Measurements from ENCODE around the gene CCSAP. TPM values are rescaled to one million over a fixed set of nuclear protein-coding genes. Genes with fewer than 3 reads are reported as not detected.

Gene CCSAP
- total RNA-seq, 1 experiment from 2014 or later, result 8.6 TPM

DNA sequence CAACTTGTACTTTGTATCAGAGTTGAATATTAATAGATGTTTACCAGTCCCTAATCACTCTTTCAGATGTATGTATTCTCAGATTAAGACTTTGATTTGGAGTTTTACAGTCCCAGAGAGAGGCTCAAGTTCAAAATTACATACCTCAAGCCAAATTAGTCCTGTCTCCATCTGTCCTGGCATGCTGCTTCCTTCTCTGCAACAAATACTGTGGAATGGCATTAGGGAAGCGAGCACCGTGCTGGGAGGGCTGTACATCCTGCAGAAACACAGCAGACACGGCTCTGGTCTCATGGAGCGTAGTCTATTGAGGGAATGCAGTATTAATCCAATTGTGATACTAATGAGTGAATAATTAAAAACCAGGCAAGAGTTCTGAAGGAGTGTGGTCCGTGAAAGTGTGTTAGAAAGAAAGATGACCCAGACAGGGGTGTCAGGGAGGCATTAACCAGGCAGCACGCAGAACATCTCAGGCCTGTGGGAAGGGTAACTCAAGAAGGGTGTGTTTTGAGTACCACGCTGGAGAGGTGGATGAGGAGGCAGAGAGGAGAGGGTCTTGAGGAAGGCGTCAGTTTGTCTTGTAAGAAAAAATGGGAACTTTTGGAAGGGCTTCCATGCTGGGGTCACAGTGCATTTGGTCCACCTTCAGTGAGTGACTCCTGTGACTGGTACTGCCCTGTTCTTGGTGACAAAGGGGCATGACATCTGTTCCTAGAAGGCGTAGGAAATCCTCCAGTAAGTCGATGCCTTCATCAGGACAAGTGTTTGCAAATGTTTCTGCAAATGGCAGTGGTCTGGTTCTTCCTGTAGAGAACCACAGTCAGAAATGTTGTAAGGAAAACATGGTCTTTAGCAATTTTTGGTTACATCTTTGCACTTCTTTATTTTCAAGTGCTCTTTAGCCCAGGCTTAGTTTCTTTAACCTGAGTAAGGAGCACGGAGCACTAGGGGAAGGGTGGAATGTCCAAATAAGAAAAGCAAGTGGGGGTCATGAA lies 70.4 kb downstream of the CCSAP start:
- ChIA-PET CTCF (interaction anchor here (1.1 to 1.7 kb wide), 2 partner anchors 14 to 286 kb away, joined by 3 to 5 read pairs; partner anchors contain the start of gene ABCB10), POLR2A (no interaction called here)
- no peaks in the 10 kb centered on the region for H3K9me3 Mint-ChIP-seq
- no peak for TF ChIP-seq OVOL2 (CRISPR knock-in tag; IDR thresholded peaks at IDR 0.05; ENCODE audit: borderline replicate concordance)
- TF ChIP-seq, protein P1, sequence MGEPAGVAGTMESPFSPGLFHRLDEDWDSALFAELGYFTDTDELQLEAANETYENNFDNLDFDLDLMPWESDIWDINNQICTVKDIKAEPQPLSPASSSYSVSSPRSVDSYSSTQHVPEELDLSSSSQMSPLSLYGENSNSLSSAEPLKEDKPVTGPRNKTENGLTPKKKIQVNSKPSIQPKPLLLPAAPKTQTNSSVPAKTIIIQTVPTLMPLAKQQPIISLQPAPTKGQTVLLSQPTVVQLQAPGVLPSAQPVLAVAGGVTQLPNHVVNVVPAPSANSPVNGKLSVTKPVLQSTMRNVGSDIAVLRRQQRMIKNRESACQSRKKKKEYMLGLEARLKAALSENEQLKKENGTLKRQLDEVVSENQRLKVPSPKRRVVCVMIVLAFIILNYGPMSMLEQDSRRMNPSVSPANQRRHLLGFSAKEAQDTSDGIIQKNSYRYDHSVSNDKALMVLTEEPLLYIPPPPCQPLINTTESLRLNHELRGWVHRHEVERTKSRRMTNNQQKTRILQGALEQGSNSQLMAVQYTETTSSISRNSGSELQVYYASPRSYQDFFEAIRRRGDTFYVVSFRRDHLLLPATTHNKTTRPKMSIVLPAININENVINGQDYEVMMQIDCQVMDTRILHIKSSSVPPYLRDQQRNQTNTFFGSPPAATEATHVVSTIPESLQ (CRISPR knock-in tag; IDR thresholded peaks at IDR 0.05), result no peak
- TF ChIP-seq JAZF1 (CRISPR knock-in tag; IDR thresholded peaks at IDR 0.05), result no peak
- TF ChIP-seq, protein P2, sequence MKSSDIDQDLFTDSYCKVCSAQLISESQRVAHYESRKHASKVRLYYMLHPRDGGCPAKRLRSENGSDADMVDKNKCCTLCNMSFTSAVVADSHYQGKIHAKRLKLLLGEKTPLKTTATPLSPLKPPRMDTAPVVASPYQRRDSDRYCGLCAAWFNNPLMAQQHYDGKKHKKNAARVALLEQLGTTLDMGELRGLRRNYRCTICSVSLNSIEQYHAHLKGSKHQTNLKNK (CRISPR knock-in tag; IDR thresholded peaks at IDR 0.05), result no peak
- TF ChIP-seq RORB (CRISPR knock-in tag; IDR thresholded peaks at IDR 0.05), result no peak
- TF ChIP-seq ZNF423 (CRISPR knock-in tag; IDR thresholded peaks at IDR 0.05), result no peak
- no peak for TF ChIP-seq ZNF219 (CRISPR knock-in tag; IDR thresholded peaks at IDR 0.05; ENCODE audit: borderline replicate concordance)
- TF ChIP-seq ZNF671 (CRISPR knock-in tag; IDR thresholded peaks at IDR 0.05), result no peak
- no peak for TF ChIP-seq ZNF121 (CRISPR knock-in tag; IDR thresholded peaks at IDR 0.05)
- no peak for TF ChIP-seq MXD4 (CRISPR knock-in tag; IDR thresholded peaks at IDR 0.05; ENCODE audit: borderline replicate concordance)
- no peak for TF ChIP-seq HMGA2 (CRISPR knock-in tag; IDR thresholded peaks at IDR 0.05)
- no peak for TF ChIP-seq SP1 (CRISPR knock-in tag; conservative IDR thresholded peaks at IDR 0.05)
- no peak for TF ChIP-seq FOXJ3 (CRISPR knock-in tag; IDR thresholded peaks at IDR 0.05; ENCODE audit: borderline replicate concordance)
- TF ChIP-seq NR2C2 (CRISPR knock-in tag; IDR thresholded peaks at IDR 0.05), result no peak
- TF ChIP-seq ZNF317 (CRISPR knock-in tag; IDR thresholded peaks at IDR 0.05; ENCODE audit: borderline replicate concordance, low read depth), result no peak
- TF ChIP-seq ELF4 (CRISPR knock-in tag; IDR thresholded peaks at IDR 0.05; ENCODE audit: low read depth), result no peak
- 0 out of 2 replicates have a peak, but pooled peaks cover 3% of the 10 kb centered on the region for H3K36me3 Mint-ChIP-seq
- peak overlapping the region; percentile 97 for H3K4me3 Mint-ChIP-seq
- no peak for ATAC-seq
- DNase-seq (ENCODE audit: low spot score), result no peak
- peak overlapping the region; percentile 16; the same call in 1 of the 2 replicates for H3K27ac Mint-ChIP-seq
- peaks cover 35% of the 10 kb centered on the region for H3K4me1 Mint-ChIP-seq
- H3K27me3 Mint-ChIP-seq (ENCODE audit: low read depth), result peaks cover 14% of the 10 kb centered on the region

DNA sequence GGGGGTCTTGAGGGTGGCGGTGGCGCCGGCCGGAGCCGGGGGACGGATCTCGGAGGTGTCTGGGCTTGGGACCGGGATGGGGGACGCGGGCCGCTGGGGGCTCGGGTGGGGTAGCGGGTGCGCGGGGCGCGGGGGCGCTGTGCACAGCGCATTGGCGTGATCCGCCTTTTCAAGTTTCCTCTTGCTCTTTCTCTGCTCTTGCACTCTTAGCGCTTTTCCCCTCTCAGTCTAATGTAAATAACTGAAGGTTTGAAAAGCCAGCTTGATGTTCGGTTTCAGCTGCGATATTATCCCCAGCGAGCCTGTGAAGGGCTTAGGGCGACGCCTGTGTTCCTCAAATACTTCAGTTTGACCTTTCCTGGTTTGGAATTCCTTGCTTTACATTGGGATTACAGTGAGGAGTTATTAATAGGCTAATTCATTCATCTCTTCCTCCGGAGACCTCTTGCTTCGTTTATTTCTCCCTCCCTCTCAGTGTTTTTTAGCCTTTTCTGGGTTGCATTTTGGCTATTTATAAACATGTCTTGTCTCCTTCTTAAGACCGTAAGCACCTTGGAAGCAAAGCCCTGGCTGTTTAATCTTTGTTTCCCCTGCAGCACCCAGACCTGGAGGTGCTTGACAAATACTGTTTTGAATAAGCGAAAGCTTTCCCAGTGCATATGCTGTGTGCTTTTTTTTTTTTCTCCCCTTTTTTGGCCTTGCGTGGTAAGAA lies 71.2 kb downstream of the CCSAP start:
- ATAC-seq (peak; percentile 43), DNase-seq (ENCODE audit: low spot score) (no peak)
- ChIA-PET POLR2A (no interaction called here), CTCF (interaction anchor here (0.6 to 1.7 kb wide), 6 partner anchors 13 to 584 kb away, joined by 3 to 5 read pairs (median 4); partner anchors contain the start of gene ABCB10)
- Mint-ChIP-seq H3K27me3 (ENCODE audit: low read depth) (peaks cover 14% of the 10 kb centered on the region), H3K4me1 (peaks cover 35% of the 10 kb centered on the region), H3K4me3 (peak overlapping the region; percentile 97), H3K27ac (peak overlapping the region; percentile 86), H3K9me3 (peaks cover 4% of the 10 kb centered on the region), H3K36me3 (peaks cover 6% of the 10 kb centered on the region)
- TF ChIP-seq TEAD4 (CRISPR knock-in tag; IDR thresholded peaks at IDR 0.05) (no peak), RORB (CRISPR knock-in tag; IDR thresholded peaks at IDR 0.05) (no peak), MYBL2 (CRISPR knock-in tag; IDR thresholded peaks at IDR 0.05) (no peak), FOXJ3 (CRISPR knock-in tag; IDR thresholded peaks at IDR 0.05; ENCODE audit: borderline replicate concordance) (no peak), CBFB (CRISPR knock-in tag; IDR thresholded peaks at IDR 0.05; ENCODE audit: low read depth) (no peak), ZNF232 (CRISPR knock-in tag; IDR thresholded peaks at IDR 0.05) (no peak), ZNF121 (CRISPR knock-in tag; IDR thresholded peaks at IDR 0.05) (no peak), SMAD3 (CRISPR knock-in tag; IDR thresholded peaks at IDR 0.05; ENCODE audit: borderline replicate concordance) (no peak)
- TF ChIP-seq, protein P3, sequence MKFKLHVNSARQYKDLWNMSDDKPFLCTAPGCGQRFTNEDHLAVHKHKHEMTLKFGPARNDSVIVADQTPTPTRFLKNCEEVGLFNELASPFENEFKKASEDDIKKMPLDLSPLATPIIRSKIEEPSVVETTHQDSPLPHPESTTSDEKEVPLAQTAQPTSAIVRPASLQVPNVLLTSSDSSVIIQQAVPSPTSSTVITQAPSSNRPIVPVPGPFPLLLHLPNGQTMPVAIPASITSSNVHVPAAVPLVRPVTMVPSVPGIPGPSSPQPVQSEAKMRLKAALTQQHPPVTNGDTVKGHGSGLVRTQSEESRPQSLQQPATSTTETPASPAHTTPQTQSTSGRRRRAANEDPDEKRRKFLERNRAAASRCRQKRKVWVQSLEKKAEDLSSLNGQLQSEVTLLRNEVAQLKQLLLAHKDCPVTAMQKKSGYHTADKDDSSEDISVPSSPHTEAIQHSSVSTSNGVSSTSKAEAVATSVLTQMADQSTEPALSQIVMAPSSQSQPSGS (CRISPR knock-in tag; IDR thresholded peaks at IDR 0.05; ENCODE audit: borderline replicate concordance, low read depth), result no peak
- TF ChIP-seq, protein P4, sequence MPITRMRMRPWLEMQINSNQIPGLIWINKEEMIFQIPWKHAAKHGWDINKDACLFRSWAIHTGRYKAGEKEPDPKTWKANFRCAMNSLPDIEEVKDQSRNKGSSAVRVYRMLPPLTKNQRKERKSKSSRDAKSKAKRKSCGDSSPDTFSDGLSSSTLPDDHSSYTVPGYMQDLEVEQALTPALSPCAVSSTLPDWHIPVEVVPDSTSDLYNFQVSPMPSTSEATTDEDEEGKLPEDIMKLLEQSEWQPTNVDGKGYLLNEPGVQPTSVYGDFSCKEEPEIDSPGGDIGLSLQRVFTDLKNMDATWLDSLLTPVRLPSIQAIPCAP (CRISPR knock-in tag; IDR thresholded peaks at IDR 0.05), result no peak
- TF ChIP-seq, protein P5, sequence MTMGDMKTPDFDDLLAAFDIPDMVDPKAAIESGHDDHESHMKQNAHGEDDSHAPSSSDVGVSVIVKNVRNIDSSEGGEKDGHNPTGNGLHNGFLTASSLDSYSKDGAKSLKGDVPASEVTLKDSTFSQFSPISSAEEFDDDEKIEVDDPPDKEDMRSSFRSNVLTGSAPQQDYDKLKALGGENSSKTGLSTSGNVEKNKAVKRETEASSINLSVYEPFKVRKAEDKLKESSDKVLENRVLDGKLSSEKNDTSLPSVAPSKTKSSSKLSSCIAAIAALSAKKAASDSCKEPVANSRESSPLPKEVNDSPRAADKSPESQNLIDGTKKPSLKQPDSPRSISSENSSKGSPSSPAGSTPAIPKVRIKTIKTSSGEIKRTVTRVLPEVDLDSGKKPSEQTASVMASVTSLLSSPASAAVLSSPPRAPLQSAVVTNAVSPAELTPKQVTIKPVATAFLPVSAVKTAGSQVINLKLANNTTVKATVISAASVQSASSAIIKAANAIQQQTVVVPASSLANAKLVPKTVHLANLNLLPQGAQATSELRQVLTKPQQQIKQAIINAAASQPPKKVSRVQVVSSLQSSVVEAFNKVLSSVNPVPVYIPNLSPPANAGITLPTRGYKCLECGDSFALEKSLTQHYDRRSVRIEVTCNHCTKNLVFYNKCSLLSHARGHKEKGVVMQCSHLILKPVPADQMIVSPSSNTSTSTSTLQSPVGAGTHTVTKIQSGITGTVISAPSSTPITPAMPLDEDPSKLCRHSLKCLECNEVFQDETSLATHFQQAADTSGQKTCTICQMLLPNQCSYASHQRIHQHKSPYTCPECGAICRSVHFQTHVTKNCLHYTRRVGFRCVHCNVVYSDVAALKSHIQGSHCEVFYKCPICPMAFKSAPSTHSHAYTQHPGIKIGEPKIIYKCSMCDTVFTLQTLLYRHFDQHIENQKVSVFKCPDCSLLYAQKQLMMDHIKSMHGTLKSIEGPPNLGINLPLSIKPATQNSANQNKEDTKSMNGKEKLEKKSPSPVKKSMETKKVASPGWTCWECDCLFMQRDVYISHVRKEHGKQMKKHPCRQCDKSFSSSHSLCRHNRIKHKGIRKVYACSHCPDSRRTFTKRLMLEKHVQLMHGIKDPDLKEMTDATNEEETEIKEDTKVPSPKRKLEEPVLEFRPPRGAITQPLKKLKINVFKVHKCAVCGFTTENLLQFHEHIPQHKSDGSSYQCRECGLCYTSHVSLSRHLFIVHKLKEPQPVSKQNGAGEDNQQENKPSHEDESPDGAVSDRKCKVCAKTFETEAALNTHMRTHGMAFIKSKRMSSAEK (CRISPR knock-in tag; IDR thresholded peaks at IDR 0.05; ENCODE audit: borderline replicate concordance), result no peak
